ENCODE results near the gene TRPC4AP. TPM values are rescaled to one million over a fixed set of nuclear protein-coding genes. Genes with fewer than 3 reads are reported as not detected.

The TRPC4AP gene
- total RNA-seq, 4 donors from 2014 or later: 53.3 to 76.8 (median 73.5) TPM

DNA sequence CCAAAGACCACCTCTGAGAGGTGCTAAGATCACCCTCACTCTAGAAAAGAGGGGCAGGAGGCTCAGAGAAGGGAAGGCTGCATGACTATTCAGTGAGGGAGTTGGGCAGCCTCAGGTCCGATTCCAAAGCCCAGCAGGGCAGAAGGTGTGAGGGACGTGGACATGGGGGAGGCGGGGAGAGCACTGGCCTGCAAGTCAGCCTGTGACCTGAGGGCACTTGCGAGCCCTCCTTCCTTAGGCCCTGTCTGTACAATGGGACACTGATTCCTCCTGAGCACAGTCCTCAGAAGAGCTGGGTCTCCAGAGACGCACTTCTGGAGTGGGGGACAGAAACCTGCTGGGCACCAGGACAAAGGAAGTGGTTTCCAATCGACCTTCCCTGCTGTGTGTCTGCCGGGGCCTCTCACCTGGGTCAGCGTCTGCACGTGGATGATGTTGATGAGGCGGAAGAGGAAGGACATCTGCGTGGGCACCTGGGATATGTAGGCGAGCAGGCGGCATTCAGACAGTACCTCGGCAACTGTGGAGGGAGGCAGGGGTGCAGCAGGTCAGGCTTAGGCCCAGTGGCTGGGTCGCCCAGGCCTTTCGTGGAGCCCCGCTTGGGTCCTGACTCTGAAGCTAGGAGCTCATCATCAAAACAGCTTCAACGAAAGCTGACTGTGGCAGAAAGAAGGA lies 88.4 kb downstream of the TRPC4AP start:
- Histone ChIP-seq H3K9me3 (no peaks in the 10 kb centered on the region), H3K4me1 (no peaks in the 10 kb centered on the region), H3K4me3 (replicated peaks in 1 of 3) (no peak overlapping the region), H3K36me3 (peaks cover 92 to 97% of the 10 kb centered on the region in 2 donors), H3K27me3 (no peaks in the 10 kb centered on the region), H3K27ac (no peak overlapping the region)
- WGBS, 2 donors: 89 to 95% methylated on average over 17 to 18 of the region's 18 CpGs
- DNase-seq: no peak
- TF ChIP-seq POLR2A (IDR thresholded peaks at IDR 0.05): no peak
- TF ChIP-seq, protein P1, sequence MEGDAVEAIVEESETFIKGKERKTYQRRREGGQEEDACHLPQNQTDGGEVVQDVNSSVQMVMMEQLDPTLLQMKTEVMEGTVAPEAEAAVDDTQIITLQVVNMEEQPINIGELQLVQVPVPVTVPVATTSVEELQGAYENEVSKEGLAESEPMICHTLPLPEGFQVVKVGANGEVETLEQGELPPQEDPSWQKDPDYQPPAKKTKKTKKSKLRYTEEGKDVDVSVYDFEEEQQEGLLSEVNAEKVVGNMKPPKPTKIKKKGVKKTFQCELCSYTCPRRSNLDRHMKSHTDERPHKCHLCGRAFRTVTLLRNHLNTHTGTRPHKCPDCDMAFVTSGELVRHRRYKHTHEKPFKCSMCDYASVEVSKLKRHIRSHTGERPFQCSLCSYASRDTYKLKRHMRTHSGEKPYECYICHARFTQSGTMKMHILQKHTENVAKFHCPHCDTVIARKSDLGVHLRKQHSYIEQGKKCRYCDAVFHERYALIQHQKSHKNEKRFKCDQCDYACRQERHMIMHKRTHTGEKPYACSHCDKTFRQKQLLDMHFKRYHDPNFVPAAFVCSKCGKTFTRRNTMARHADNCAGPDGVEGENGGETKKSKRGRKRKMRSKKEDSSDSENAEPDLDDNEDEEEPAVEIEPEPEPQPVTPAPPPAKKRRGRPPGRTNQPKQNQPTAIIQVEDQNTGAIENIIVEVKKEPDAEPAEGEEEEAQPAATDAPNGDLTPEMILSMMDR (IDR thresholded peaks at IDR 0.05): no peak
- intact Hi-C loops (cut with DNase I): no loop called here

DNA sequence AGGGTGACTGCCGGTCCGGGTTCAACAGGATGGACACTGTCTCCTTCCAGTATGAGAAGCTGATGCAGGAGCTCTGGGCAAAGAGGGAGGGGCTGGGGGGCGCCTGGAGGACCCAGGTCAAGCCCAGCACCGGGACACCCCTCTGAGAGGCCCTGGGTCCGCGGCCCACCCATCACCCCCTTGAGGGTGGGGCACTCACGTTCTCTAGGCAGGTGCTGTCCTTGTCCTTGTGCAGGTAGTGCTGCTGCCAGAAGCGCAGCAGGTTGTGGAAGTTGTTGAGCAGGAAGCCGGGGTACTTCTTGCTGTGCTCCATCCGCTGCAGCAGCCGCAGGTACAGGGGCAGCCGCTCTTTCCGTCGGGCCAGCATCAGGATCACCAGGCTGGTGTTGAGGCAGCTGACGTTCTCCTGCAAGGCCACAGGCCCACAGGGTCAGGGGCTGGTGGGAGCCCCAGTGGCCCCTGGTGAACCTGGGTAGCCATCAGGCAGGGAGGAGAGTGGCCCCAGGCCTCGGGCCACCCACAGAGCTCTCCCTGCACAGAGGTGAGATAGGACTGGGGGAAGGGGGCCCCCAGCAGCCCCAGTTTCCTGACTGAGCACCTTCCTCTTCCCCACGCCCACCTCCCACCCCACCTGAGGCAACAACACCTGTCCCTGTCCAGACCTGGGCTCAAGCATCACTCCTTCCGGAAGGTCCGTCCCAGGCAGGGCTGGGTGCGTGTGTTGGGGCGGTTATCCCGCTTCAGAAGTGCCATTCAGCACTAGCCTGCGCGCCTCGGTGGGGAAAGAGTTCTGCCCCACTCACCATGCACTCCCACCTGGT lies 89.2 kb downstream of the TRPC4AP start:
- Histone ChIP-seq H3K36me3 (peaks cover 93 to 97% of the 10 kb centered on the region in 2 donors), H3K27ac (no peak overlapping the region), H3K4me1 (no peaks in the 10 kb centered on the region), H3K9me3 (no peaks in the 10 kb centered on the region), H3K27me3 (no peaks in the 10 kb centered on the region), H3K4me3 (replicated peaks in 1 of 3) (no peak overlapping the region)
- no peak for DNase-seq
- no peak for TF ChIP-seq POLR2A (IDR thresholded peaks at IDR 0.05)
- TF ChIP-seq, protein P1 (IDR thresholded peaks at IDR 0.05): no peak
- intact Hi-C loops (cut with DNase I): no loop called here
- WGBS, 2 donors: 93 to 94% methylated on average over 11 to 21 of the region's 25 CpGs

DNA sequence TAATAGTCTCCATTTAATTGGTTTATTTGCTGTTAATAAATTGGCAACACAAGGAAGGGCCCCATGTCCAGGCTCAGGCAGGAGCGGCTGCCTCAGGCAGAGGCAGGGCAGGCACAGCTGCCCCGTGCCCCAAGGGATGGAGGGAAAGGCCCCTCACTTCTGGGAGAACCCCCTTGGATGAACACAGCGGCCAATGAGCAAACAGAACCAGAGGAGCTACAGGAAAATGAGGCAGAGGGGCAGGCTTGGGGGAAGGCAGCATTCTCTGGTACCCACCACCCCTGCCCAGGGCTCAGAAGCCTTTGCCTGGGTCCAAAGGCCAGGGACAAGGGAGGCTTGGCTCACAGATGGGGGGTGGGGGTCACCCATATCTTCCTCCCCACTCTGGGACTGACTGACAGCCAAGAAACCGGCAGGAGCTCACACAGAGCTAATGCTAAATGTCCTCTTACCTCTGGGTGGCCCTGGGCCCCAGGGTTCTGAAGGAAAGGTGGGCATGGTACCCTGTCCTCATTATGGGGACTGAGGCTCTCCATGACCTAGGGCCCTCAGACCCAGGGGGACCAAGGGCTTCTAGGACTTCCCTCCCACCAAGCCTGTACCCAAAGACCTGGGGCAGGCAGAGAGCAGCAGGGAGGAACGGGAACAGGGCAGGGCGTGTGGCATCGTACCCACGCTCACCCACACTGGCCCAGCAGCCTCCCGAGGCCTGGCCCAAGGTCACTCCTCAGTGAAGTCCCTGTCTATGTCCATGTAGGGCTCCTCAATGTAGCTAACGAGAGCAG lies 90.0 kb downstream of the TRPC4AP start:
- H3K4me3 ChIP-seq (replicated peaks in 1 of 3): no peak overlapping the region
- TF ChIP-seq POLR2A (IDR thresholded peaks at IDR 0.05): no peak
- TF ChIP-seq, protein P1 (IDR thresholded peaks at IDR 0.05): no peak
- no peaks in the 10 kb centered on the region for H3K9me3 ChIP-seq
- DNase-seq: no peak
- intact Hi-C loops (cut with DNase I): no loop called here
- no peaks in the 10 kb centered on the region for H3K27me3 ChIP-seq
- H3K36me3 ChIP-seq: peaks cover 87 to 93% of the 10 kb centered on the region in 2 donors
- WGBS, 2 donors: 87 to 97% methylated on average over 9 to 10 of the region's 10 CpGs
- H3K27ac ChIP-seq: no peak overlapping the region
- H3K4me1 ChIP-seq: no peaks in the 10 kb centered on the region

DNA sequence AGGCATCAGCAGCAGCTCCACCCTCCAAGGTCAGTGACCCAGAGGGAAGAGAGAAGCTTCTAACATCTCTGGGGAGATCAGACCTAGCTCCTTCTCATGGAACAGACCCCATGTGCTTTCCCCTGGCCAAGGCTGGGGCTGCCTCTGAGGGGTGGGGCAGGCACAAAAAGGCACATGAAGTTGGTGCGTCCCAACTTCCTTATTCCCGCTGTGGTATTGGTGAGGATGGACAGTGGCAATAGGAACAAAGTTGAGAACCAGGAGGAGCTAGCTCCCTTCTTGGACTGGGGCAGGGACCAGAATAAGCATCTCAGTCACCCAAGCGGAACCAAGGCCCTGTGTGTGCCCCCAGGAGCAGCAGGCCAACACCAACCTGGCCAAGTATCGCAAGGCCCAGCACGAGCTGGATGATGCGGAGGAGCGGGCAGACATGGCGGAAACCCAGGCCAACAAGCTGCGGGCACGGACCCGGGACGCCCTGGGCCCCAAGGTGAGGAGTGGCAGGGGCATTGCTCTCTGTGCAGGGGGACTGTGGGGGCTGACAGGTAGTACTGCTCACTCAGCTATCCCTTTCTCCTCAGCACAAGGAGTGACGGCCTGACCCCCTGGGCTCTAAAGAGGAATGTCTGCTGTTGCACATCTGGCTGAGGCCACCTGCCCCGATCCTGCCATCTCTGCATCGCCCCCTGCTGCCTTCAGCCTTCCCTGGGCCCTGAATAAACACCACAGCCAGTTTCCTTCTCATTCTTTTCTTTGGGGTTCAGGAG lies 90.8 kb downstream of the TRPC4AP start:
- peaks cover 81 to 84% of the 10 kb centered on the region in 2 donors for H3K36me3 ChIP-seq
- no peaks in the 10 kb centered on the region for H3K9me3 ChIP-seq
- 88 to 91% methylated on average over 5 to 14 of the region's 15 CpGs for WGBS, 2 donors
- H3K4me1 ChIP-seq: no peaks in the 10 kb centered on the region
- DNase-seq: no peak
- intact Hi-C loops (cut with DNase I): no loop called here
- TF ChIP-seq, protein P1 (IDR thresholded peaks at IDR 0.05): peak in 1 of 6 experiments; percentile 11
- TF ChIP-seq POLR2A (IDR thresholded peaks at IDR 0.05): no peak
- no peaks in the 10 kb centered on the region for H3K27me3 ChIP-seq
- no peak overlapping the region for H3K27ac ChIP-seq
- H3K4me3 ChIP-seq (replicated peaks in 1 of 3): no peak overlapping the region

Measured in thyroid gland (tissue), 4 donors.